Measurements from ENCODE around the gene TCF3.

DNA sequence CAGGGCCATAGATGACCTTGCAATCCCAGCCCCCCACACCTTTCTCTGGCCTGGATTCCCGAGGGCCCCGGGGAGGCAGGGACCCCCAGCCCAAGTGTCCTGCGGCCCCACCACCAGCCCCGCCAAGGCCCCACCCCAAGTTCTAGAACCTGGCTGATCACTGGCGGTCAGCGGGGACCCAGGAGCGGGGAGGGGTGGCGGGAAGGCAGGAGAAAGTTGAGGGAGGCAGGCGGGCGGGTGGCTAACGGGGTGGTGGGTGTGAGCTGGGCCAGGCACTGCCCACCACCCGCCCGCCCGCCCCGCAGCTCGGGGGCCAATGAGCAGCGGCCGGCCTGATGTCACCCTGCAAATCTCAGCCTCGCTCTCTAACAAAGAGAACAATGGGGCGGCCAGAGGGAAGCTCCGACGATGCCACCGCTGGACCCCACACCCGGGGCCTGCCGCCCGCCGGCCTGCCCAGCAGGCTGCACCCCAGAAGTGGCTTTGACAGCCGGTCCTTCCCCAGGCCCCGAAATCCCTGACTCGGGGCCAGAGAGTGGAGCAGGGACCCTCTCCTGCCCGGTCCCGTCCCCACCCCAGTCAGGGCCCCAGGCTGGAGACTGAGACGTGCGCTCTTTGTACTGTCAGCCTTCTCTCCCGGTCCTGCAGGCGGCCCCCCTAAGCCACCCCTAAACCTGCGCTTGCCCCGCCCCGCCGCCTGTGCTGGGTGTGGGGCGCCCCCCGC lies 85.9 kb downstream of the TCF3 start:
- TF ChIP-seq TEAD4 (IDR thresholded peaks at IDR 0.05; ENCODE audit: low read depth, low read length) (no peak), MAX (IDR thresholded peaks at IDR 0.05) (no peak; the same call in 1 of the 2 replicates), CEBPB (IDR thresholded peaks at IDR 0.05; ENCODE audit: low read depth, low read length) (no peak)
- TF ChIP-seq, protein P1, sequence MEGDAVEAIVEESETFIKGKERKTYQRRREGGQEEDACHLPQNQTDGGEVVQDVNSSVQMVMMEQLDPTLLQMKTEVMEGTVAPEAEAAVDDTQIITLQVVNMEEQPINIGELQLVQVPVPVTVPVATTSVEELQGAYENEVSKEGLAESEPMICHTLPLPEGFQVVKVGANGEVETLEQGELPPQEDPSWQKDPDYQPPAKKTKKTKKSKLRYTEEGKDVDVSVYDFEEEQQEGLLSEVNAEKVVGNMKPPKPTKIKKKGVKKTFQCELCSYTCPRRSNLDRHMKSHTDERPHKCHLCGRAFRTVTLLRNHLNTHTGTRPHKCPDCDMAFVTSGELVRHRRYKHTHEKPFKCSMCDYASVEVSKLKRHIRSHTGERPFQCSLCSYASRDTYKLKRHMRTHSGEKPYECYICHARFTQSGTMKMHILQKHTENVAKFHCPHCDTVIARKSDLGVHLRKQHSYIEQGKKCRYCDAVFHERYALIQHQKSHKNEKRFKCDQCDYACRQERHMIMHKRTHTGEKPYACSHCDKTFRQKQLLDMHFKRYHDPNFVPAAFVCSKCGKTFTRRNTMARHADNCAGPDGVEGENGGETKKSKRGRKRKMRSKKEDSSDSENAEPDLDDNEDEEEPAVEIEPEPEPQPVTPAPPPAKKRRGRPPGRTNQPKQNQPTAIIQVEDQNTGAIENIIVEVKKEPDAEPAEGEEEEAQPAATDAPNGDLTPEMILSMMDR (IDR thresholded peaks at IDR 0.05; ENCODE audit: control extremely low read depth in 1 of 3, insufficient read depth in 1 of 3, low read depth in 1 of 3, low read length in 3 of 3) = no peak

All from H1 (cell line).